ENCODE data around the gene LGI4. TPM values are rescaled to one million over a fixed set of nuclear protein-coding genes. Genes with fewer than 3 reads are reported as not detected.
A peak's percentile ranks its signal among the peaks of the same experiment; 100 is the strongest.

LGI4 gene
- polyA plus RNA-seq, 1 experiment = 0.25 TPM

DNA sequence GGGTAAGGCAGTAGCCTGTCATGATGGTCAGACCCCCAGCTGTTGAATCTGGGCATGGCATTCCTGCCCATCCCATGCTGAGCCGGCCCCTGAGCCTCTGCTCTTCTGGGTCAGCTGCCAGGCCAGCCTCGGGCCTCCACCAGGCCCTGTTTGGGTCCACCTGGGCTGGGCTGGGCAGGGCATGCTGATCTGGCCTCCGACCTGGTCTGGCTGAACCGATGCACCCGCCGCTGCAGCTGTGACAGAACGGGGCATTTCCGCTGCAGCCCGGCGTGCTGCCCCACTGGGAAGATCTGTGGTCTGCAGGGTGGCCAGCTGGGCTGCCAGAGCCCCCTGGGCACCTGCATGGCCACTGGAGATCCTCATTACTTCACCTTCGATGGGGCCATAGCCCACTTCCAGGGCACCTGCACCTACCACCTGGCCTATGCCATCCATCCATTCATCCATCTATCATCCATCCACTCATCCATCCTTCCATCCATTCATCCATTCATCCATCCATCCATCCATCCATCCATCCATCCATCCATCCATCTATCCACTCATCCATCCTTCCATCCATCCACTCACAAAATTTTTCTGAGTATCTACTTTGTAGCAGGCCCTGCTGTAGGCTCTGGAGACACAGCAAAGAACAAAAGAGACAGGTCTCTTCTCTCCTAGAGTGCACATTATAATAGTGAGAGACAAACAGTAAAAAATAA is 40.8 kb downstream of the LGI4 start:
- H3K36me3 ChIP-seq (ENCODE audit: control insufficient read depth, insufficient read depth, low read length) = no peaks in the 10 kb centered on the region
- no peak overlapping the region for H3K4me3 ChIP-seq (ENCODE audit: low read depth, low read length)
- DNase-seq (ENCODE audit: low read depth) = no peak
- ChIA-PET CTCF (interaction anchor here (0.6 to 2.0 kb wide), 5 partner anchors 21 to 913 kb away, joined by 3 to 8 read pairs (median 3); partner anchors contain the start of gene LGI4), POLR2A (no interaction called here)
- peaks cover 2% of the 10 kb centered on the region; the same call in 1 of the 2 replicates for H3K27me3 ChIP-seq (ENCODE audit: control insufficient read depth, insufficient read depth, low read length)
- no peak for TF ChIP-seq CTCF (IDR thresholded peaks at IDR 0.05; ENCODE audit: insufficient read depth, low read depth, low read length)

DNA sequence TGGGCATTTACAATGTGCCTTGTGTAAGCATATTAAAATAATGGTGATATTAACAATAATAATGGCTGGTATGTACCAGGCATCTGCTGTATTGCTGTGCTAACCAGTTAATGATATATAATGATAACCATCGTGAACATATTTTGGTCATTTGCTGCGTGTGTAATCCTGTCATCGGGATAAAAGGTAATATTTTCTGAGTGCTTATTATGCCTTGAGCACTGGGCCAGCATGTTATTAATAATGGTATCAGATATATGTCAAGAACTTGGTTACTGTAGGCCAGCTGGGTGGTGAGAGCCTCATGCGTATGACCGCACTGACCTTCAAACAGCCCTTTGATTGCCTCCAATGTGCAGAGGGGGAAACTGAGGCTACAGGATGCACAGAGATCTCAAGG is 41.4 kb downstream of the LGI4 start:
- Histone ChIP-seq H3K36me3 (ENCODE audit: control insufficient read depth, insufficient read depth, low read length) (no peaks in the 10 kb centered on the region), H3K4me3 (ENCODE audit: low read depth, low read length) (no peak overlapping the region), H3K27me3 (ENCODE audit: control insufficient read depth, insufficient read depth, low read length) (peaks cover 2% of the 10 kb centered on the region; the same call in 1 of the 2 replicates)
- ChIA-PET CTCF (interaction anchor here (0.6 to 2.0 kb wide), 5 partner anchors 22 to 914 kb away, joined by 3 to 8 read pairs (median 3); partner anchors contain the start of gene LGI4), POLR2A (no interaction called here)
- no peak for TF ChIP-seq CTCF (IDR thresholded peaks at IDR 0.05; ENCODE audit: insufficient read depth, low read depth, low read length)
- no peak for DNase-seq (ENCODE audit: low read depth)

DNA sequence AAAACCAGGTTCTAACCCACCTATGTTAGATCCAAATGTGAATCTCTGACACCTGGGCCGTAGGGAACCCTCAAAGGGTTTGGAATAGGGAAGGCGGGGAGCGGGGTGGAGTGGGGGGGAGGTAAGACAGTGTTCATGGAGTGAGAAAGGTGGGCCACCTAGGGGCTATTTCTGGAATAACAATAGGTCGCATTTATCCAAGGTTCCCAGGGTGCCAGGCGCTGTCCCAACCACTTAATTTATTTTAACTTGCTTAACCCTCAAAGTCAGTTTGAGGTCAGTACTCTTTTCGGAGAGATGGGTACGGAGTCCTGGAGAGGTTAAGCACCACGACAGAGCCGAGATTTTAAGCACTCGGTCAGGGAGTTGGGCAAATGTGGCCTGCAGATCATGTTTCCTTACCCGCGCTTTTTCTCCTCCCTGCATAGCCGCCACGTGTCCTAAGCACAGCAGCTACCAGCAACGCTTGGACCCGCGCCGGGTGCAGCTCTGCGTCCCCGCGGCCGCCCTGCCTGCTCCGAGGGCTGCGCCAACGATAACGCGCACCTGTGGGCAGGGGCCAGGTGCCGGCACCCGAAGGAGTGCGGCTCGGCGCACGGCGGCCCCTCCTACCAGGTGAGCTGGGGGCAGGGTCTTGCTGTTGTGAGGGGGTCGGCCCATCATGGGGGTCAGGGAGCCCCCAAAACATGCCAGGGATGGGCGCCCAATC is 44.2 kb downstream of the LGI4 start:
- H3K27me3 ChIP-seq (ENCODE audit: control insufficient read depth, insufficient read depth, low read length) = no peaks in the 10 kb centered on the region
- POLR2A ChIA-PET = no interaction called here
- no peak overlapping the region for H3K4me3 ChIP-seq (ENCODE audit: low read depth, low read length)
- no peak for DNase-seq (ENCODE audit: low read depth)
- H3K36me3 ChIP-seq (ENCODE audit: control insufficient read depth, insufficient read depth, low read length) = no peaks in the 10 kb centered on the region
- CTCF ChIA-PET = interaction anchor here (0.7 to 3.4 kb wide), 19 partner anchors 10 to 133 kb away, joined by 3 to 36 read pairs (median 4); partner anchors contain the start of gene FXYD3
- peak; percentile 69 for TF ChIP-seq CTCF (IDR thresholded peaks at IDR 0.05; ENCODE audit: insufficient read depth, low read depth, low read length)

DNA sequence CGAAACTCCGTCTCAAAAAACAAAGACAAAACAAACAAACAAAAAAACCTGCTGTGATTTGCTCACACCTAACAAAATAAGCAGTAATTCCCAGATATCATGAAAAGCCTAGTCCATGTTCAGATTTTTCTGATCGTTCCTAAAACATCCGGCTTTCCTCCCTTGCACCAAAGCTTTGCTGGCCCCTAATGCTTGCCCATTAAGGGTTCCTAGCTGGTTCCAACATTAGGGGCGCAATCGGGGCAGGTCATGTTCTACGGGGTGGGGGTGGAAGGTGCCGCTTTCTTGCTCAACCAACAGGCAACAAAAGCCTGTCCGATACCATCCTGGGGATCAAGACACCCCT is 44.7 kb downstream of the LGI4 start:
- no peak for DNase-seq (ENCODE audit: low read depth)
- ChIA-PET POLR2A (no interaction called here), CTCF (interaction anchor here (0.7 to 3.4 kb wide), 12 partner anchors 12 to 133 kb away, joined by 3 to 36 read pairs (median 4); no protein-coding TSS in a partner anchor)
- Histone ChIP-seq H3K27me3 (ENCODE audit: control insufficient read depth, insufficient read depth, low read length) (no peaks in the 10 kb centered on the region), H3K36me3 (ENCODE audit: control insufficient read depth, insufficient read depth, low read length) (no peaks in the 10 kb centered on the region), H3K4me3 (ENCODE audit: low read depth, low read length) (no peak overlapping the region)
- no peak for TF ChIP-seq CTCF (IDR thresholded peaks at IDR 0.05; ENCODE audit: insufficient read depth, low read depth, low read length)

DNA sequence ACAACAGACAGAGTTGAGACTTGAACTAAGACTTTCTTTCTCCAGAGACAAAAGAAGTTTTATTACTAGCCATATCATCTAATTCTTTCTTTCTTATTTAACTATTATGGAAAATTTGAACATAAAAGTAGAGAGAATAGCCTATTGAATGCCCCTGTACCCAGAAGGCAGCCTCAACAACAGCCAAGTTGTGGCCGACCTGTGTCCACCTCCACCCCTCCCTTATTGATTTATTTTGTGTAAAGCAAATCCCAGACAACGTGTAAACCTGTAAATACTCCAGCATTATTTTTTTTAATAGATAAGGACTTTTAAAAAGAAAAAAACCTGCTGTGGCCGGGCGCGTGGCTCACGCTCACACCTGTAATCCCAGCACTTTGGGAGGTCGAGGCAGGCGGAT is 45.3 kb downstream of the LGI4 start:
- no peak for DNase-seq (ENCODE audit: low read depth)
- no peaks in the 10 kb centered on the region for H3K27me3 ChIP-seq (ENCODE audit: control insufficient read depth, insufficient read depth, low read length)
- no peak for TF ChIP-seq CTCF (IDR thresholded peaks at IDR 0.05; ENCODE audit: insufficient read depth, low read depth, low read length)
- CTCF ChIA-PET = interaction anchor here (0.7 to 3.4 kb wide), 12 partner anchors 11 to 134 kb away, joined by 3 to 36 read pairs (median 4); no protein-coding TSS in a partner anchor
- POLR2A ChIA-PET = no interaction called here
- no peaks in the 10 kb centered on the region for H3K36me3 ChIP-seq (ENCODE audit: control insufficient read depth, insufficient read depth, low read length)
- H3K4me3 ChIP-seq (ENCODE audit: low read depth, low read length) = no peak overlapping the region

Measured in BJ (cell line).